HG02981 (cell line): Measurements from ENCODE around the gene MOCS1.

Source experiments
- ATAC-seq: cut with Tn5 transposase; IDR thresholded peaks from one replicate; pipeline ENCODE4 v1.9.1; 2021; ENCODE audit warnings: mild to moderate bottlenecking, moderate library complexity; ENCODE audit not compliant: unreplicated experiment

Gene MOCS1

GRCh38 chr6:39950125-39950720, 16.0 kb upstream of the MOCS1 start:
- ATAC-seq: no peak

- ATAC-seq: no peak
Measured at GRCh38 chr6:39948199-39948791, 14.0 kb upstream of the MOCS1 start.

- no peak for ATAC-seq
Measured at GRCh38 chr6:39947611-39948068, 13.4 kb upstream of the MOCS1 start.

GRCh38 chr6:39945626-39946025, 11.4 kb upstream of the MOCS1 start:
- no peak for ATAC-seq

DNA sequence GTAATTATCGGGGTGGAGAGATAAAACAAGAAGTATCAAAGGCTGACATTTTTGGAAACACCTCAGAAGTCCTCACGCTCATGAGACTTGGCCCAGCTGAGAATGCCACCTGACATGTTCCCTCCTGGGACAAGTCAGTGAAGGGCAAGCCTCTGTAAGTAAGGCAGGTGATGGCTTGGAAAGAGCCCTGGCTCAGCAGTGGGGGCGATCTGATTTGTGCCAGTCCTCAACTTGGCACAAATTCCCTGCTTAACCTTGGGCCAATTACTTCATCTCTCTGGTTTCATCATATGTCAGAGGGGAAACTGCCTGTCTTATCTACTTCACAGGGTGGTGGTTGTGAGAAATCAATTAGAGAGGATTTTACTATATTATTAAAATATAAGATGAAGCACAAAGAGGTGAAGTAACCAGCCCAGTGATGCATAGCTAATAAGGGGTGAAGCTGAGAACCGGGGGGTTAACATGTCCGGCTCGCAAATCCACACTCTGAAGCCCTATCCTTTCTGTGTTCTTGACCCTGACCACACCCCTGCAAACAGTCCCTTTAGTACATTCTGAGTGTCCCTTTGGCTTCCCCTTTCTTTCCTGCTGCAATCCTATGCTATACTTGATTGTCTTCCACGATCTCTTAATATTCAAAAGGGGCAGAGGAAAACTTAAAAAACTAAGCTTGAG, 8.8 kb upstream of the MOCS1 start:
- ATAC-seq: no peak

DNA sequence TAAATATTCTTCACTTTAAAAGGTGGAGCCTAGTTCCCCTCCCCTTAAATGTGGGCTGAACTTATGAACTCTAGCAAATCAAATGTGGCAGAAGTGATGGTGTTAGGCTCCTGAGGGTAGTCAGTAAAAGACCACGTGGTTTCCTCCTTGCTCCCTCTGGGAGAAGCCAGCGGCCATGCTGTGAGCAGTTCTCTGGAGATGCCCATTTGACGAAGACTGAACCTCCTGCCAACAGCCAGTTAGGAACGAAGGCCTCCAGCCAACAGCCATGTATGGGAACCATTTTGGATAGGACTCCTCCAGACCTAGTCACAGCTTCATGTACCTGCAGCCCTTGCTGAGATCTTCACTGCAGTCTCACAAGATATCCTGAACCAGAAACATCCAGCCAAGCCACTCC, 7.6 kb upstream of the MOCS1 start:
- no peak for ATAC-seq

- no peak for ATAC-seq
Measured at GRCh38 chr6:39941138-39941537, 6.9 kb upstream of the MOCS1 start.

- ATAC-seq: no peak
Measured at GRCh38 chr6:39938773-39939654, 4.8 kb upstream of the MOCS1 start.

DNA sequence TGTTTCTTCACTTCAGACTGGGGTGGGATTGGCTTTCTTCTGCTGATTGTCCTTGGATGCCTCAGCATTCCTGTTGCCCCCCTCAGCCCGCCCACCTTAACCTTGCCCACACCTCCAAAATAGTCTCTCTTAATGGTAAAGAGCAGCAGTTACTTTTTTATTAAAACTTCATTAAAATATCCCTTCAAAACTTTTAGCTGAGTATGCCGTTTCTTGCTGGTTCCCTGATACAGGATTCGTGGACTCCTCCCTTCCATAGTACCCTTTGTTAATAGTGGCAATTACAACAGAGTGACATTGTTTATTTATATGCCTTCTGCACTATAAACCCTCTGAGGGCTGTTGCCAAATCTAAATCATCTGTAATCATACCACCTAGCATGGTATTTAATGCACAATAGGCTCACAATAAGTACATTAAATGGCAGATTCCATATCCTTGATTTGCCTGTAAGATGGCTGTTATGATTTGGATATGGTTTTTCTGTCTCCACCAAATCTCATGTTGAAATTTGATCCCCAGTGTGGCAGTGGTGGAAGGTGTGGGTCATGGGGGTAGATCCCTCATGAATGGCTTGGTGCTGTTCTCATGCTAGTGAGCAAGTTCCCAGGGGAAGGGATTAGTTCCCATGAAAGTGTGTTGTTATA, 3.5 kb upstream of the MOCS1 start:
- ATAC-seq: no peak

DNA sequence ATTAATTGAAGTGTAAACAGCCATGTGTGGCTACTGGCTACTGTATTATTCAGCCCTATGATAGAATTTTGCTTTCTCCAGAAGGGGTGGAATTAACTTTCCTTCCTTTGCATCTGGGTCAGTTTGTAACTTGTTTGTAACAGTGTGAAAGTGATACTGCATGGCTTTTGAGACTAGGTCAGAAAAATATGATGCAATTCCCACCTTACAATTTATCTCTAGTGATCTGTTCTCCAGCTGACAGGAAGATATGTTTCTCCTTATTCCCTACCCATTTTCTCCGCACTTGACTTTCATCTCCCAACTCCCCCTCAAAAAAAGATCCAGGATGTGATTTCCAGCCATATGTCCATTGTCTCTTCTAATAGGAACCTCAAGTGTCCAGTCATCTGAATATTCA, 2.6 kb upstream of the MOCS1 start:
- no peak for ATAC-seq

DNA sequence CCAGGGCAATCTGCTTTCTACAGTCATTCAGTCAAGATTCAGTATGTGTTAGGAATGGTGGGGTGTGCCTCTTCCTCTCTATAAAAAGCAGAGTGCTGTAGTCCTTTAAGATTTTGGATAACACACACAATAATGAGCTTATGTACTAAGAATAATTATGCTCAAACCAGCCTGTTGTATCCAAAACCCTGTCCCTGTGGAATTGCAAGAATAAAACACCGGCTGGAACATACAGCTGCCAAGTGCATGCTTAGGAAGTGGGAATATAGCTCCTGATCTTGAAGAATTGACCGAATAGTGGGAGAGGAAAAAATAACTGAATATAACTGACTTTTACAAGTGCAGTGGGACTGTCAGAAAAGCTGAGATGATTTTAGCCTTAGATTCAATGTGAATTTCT, 979 bp upstream of the MOCS1 start:
- no peak for ATAC-seq

DNA sequence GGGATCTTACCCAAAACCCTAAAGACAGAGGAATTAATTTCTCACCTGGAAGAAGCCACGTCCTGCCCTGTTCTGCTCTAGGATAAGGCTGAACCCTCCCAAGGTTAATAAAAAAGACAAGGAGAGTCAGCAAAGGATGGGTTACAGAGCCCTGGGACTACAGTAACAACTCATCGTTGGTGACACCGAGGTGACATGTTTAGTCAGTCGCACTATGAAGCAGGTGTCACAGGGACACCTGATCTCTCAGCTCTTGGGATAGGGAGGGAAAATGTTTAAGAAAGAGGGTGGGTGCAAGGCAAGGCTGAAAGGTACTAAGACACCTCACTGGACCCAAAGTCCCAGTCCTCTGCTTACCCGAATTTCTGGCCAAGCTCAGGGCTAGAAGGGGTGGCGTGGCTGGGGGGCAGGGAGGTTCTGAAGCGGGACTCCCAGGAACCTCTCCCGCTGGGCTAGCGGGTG, 562 bp downstream of the MOCS1 start:
- ATAC-seq: no peak

- no peak for ATAC-seq
Measured at GRCh38 chr6:39932386-39932910, 1.8 kb downstream of the MOCS1 start.

- no peak for ATAC-seq
Measured at GRCh38 chr6:39931607-39932006, 2.7 kb downstream of the MOCS1 start.

DNA sequence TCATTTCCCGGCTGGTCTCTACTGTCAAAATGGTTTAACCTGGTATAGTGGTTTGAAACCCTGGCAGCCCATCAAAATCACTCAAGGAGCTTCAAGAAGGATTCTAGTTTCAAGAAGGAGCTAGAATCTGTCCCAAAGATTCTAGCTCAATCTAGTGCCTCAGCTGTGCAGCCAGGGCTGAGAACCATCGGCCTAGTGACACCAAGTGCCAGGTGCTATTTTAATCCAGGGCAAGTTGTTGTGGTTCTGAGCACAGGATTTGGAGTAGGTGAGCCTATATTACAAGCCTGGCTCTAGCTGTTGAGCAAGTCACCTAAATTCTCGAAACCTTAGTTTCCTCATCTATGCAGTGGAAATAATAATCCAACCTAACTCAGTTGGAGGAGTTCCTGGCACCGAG, 3.7 kb downstream of the MOCS1 start:
- ATAC-seq: no peak

DNA sequence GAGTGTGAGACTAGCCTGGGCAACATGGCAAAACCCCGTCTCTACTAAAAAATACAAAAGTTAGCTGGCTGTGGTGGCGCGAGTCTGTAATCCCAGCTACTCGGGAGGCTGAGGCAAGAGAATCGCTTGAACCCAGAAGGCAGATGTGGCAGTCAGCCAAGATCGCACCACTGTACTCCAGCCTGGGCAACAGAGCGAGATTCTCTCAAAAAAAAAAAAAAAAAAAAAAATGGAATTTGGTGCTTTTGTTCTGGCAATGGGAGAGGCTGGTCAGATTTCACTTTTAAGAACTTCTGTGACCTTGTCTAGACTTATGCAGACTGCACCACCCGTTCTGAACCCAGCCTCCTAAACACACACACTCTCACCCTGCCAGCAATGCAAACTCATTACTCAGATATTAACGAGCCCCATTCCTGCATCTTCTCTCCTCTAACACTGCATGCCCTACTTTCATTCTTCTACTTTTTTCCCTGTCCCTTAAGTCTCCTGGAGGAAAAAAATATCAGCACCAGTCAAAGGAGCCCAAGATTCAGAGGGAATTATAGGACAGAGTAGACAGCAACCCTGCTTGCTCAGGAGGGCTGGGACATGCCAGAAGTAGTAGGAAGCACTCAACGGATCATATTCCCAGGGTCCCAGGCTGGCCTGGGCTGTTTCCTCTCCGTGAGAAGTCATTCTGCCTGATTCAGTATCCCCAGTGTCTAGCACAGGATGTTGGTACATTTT, 4.4 kb downstream of the MOCS1 start:
- ATAC-seq: no peak

GRCh38 chr6:39929039-39929732, 5.1 kb downstream of the MOCS1 start:
- ATAC-seq: no peak

- ATAC-seq: no peak
Measured at GRCh38 chr6:39927159-39927558, 7.1 kb downstream of the MOCS1 start.

GRCh38 chr6:39926668-39927067, 7.6 kb downstream of the MOCS1 start:
- no peak for ATAC-seq
